ENCODE data around the gene WASF3.

DNA sequence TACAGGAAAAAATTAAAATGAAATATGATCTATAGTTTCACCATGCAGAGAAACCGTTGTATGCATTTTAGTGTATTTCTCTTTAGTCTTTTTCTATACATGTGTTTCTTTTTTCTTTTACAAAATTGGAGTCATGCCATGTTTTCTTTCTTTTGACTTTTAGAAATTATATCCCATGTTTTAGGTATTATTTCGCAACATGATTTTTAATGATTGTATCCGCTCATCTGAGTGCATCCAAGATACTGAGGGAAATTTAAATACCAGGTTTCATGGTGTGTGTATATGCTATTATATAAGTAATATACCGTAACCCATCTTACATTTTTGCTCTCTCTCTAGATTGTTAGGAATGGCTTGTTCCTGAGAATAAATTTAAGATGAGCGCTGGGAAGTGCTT is 120.8 kb downstream of the WASF3 start:
- no peak for TF ChIP-seq POLR2AphosphoS5 (IDR thresholded peaks at IDR 0.05; ENCODE audit: low read depth)
- no peak for TF ChIP-seq EZH2phosphoT487 (IDR thresholded peaks at IDR 0.05; ENCODE audit: unreplicated experiment)
- no peak for TF ChIP-seq EZH2 (IDR thresholded peaks at IDR 0.05; ENCODE audit: low read depth, unreplicated experiment)
- TF ChIP-seq JUNB (IDR thresholded peaks at IDR 0.05; ENCODE audit: unreplicated experiment) = no peak
- TF ChIP-seq, protein P1, sequence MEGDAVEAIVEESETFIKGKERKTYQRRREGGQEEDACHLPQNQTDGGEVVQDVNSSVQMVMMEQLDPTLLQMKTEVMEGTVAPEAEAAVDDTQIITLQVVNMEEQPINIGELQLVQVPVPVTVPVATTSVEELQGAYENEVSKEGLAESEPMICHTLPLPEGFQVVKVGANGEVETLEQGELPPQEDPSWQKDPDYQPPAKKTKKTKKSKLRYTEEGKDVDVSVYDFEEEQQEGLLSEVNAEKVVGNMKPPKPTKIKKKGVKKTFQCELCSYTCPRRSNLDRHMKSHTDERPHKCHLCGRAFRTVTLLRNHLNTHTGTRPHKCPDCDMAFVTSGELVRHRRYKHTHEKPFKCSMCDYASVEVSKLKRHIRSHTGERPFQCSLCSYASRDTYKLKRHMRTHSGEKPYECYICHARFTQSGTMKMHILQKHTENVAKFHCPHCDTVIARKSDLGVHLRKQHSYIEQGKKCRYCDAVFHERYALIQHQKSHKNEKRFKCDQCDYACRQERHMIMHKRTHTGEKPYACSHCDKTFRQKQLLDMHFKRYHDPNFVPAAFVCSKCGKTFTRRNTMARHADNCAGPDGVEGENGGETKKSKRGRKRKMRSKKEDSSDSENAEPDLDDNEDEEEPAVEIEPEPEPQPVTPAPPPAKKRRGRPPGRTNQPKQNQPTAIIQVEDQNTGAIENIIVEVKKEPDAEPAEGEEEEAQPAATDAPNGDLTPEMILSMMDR (conservative IDR thresholded peaks at IDR 0.05; ENCODE audit: low read depth in 2 of 2) = no peak

Measured in GM23338 (cell line).